Ammon's horn (tissue), 1 donor: Measurements from ENCODE around the gene SLC35D1.

Experiments used
- DNase-seq: peaks from one replicate; pipeline ENCODE4 v3.0.0-alpha.2; 2016; ENCODE audit warnings: low spot score

Gene SLC35D1

GRCh38 chr1:67044631-67045270, 9.2 kb downstream of the SLC35D1 start:
- no peak for DNase-seq

- DNase-seq: no peak
Observed at GRCh38 chr1:67043366-67043765, 10.6 kb downstream of the SLC35D1 start.

GRCh38 chr1:67041841-67042503, 12.0 kb downstream of the SLC35D1 start:
- DNase-seq: no peak

- DNase-seq: no peak
Observed at GRCh38 chr1:67040405-67040804, 13.5 kb downstream of the SLC35D1 start.

- no peak for DNase-seq
Observed at GRCh38 chr1:67031859-67032247, 22.1 kb downstream of the SLC35D1 start.

- no peak for DNase-seq
Observed at GRCh38 chr1:67031121-67031858, 22.7 kb downstream of the SLC35D1 start.

GRCh38 chr1:67029472-67029871, 24.5 kb downstream of the SLC35D1 start:
- DNase-seq: no peak

- no peak for DNase-seq
Observed at GRCh38 chr1:67020765-67021164, 33.2 kb downstream of the SLC35D1 start.

- DNase-seq: no peak
Observed at GRCh38 chr1:67020304-67020703, 33.6 kb downstream of the SLC35D1 start.

GRCh38 chr1:67019600-67020136, 34.3 kb downstream of the SLC35D1 start:
- DNase-seq: peak; percentile 48

- DNase-seq: no peak
Observed at GRCh38 chr1:67019121-67019520, 34.8 kb downstream of the SLC35D1 start.

GRCh38 chr1:67018574-67018973, 35.4 kb downstream of the SLC35D1 start:
- no peak for DNase-seq

GRCh38 chr1:67013573-67013972, 40.4 kb downstream of the SLC35D1 start:
- DNase-seq: no peak

- no peak for DNase-seq
Observed at GRCh38 chr1:67009792-67010191, 44.2 kb downstream of the SLC35D1 start.

GRCh38 chr1:67005068-67005467, 48.9 kb downstream of the SLC35D1 start:
- no peak for DNase-seq

- no peak for DNase-seq
Observed at GRCh38 chr1:67004176-67004575, 49.8 kb downstream of the SLC35D1 start.

GRCh38 chr1:67001682-67002425, 52.1 kb downstream of the SLC35D1 start:
- DNase-seq: no peak

- no peak for DNase-seq
Observed at GRCh38 chr1:66999640-67000400, 54.1 kb downstream of the SLC35D1 start.

- no peak for DNase-seq
Observed at GRCh38 chr1:66998972-66999371, 55.0 kb downstream of the SLC35D1 start.

GRCh38 chr1:66996018-66996682, 57.8 kb downstream of the SLC35D1 start:
- peak; percentile 74 for DNase-seq

GRCh38 chr1:66993076-66993475, 60.9 kb downstream of the SLC35D1 start:
- no peak for DNase-seq
